GM18951 (cell line): Measurements from ENCODE around the gene MICU1.
"Not testable (repeated sequence)": the region's sequence is repeated elsewhere in the genome, so short reads cannot be mapped to it uniquely, and the experiment has no call there.

Experiments
- POLR2A ChIP-seq: IDR thresholded peaks from 4 replicates; pipeline ENCODE4 v1.6.1; 2011; ENCODE audit warnings: mild to moderate bottlenecking; ENCODE audit not compliant: insufficient read length, insufficient read depth; ENCODE audit errors: extremely low read depth
- in situ Hi-C: fragments of 300-500 bp; cut with MboI; formaldehyde crosslinking; loops from one replicate; pipeline ENCODE4 v1.12.0; 2022; ENCODE audit warnings: low sequenced_read_pairs, mixed read lengths, inconsistent platforms; ENCODE audit not compliant: unreplicated experiment

The MICU1 gene

GRCh38 chr10:72461085-72461484 is 164.8 kb downstream of the MICU1 start:
- in situ Hi-C loops, result no loop called here
- no peak for TF ChIP-seq POLR2A

DNA sequence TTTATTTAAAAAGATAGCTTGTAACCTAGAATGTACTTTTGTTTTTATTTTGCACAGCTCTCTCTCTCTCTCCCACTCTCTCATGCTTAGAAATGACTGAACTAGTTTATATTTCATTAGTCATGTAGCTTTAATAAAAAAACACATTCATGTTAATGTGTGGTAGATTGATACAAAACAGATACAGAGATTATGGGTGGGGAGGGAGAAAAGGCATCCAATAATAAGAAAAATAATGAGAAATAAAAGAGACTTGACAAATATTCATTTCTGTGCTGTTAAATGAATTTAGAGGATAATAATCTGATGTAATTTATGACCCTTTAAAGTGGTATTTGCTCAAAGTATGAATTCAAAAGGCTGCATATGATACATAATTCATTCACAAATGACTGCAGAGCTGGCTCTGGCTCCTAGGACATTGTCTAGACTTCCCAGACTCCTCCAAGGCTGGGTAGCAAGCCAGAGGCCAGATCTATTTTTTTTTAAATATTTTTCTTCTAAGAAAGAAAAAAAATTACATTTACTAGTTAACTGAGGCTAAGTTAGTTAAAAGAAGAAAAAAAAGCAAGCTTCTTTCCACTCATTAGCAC is 165.5 kb downstream of the MICU1 start:
- TF ChIP-seq POLR2A, result no peak
- in situ Hi-C loops, result no loop called here

GRCh38 chr10:72459301-72459700 is 166.6 kb downstream of the MICU1 start:
- no peak for TF ChIP-seq POLR2A
- in situ Hi-C loops, result no loop called here

GRCh38 chr10:72455889-72456595 is 169.8 kb downstream of the MICU1 start:
- no peak for TF ChIP-seq POLR2A
- in situ Hi-C loops, result no loop called here

DNA sequence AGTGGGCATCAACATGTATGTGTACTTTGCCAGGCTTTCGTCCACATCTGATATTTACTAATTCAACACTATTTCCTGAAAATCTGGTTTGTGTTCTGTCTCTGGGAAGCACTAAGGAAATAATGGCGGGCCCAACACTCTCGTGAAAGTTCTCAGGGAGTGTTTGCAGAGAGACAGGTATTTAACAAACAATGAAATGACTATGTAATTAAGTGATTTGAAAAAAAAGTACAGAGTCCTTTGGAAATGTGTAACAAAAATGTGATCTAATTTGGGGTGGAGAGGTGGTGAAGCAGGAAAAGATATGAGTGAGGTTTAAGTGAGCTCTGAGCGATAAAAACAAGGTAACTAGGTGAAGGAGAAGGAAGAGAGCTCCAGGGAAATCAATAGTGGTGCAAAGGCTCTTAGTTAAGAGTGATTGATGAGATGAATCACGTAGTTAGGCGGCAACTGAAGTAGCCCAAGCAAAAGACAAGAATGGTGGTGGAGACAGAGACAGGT is 175.9 kb downstream of the MICU1 start:
- TF ChIP-seq POLR2A, result no peak
- in situ Hi-C loops, result no loop called here

- in situ Hi-C loops, result no loop called here
- TF ChIP-seq POLR2A, result no peak
These were observed 180.0 kb downstream of the MICU1 start for GRCh38 chr10:72445851-72446250.

DNA sequence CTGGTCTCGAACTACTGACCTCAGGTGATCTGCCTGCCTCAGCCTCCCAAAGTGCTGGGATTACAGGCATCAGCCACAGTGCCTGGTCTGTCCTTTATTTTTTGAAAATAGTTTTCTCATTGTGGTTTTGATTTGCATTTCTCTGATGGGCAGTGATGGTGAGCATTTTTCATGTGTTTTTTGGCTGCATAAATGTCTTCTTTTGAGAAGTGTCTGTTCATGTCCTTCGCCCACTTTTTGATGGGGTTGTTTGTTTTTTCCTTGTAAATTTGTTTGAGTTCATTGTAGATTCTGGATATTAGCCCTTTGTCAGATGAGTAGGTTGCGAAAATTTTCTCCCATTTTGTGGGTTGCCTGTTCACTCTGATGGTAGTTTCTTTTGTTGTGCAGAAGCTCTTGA is 182.9 kb downstream of the MICU1 start:
- in situ Hi-C loops, result not testable (repeated sequence)

DNA sequence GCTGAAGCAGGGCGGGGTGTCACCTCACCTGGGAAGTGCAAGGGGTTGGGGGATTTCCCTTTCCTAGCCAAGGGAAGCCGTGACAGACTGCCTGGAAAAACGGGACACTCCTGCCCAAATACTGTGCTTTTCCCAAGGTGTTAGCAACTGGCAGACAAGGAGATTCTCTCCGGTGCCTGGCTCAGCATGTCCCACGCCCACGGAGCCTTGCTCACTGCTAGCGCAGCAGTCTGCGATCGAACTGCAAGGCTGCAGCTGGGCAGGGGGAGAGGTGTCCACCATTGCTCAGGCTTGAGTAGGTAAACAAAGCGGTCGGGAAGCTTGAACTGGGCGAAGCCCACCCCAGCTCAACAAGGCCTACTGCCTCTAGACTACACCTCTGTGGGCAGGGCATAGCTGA is 190.3 kb downstream of the MICU1 start:
- in situ Hi-C loops, result no loop called here

GRCh38 chr10:72430936-72431335 is 194.9 kb downstream of the MICU1 start:
- in situ Hi-C loops, result not testable (repeated sequence)

More for the DNA sequence above, 190.3 kb downstream of the MICU1 start:
- TF ChIP-seq POLR2A, result no peak

GRCh38 chr10:72429931-72430330 is 195.9 kb downstream of the MICU1 start:
- in situ Hi-C loops, result no loop called here
- TF ChIP-seq POLR2A, result no peak

GRCh38 chr10:72426986-72427385 is 198.9 kb downstream of the MICU1 start:
- in situ Hi-C loops, result no loop called here
- no peak for TF ChIP-seq POLR2A

DNA sequence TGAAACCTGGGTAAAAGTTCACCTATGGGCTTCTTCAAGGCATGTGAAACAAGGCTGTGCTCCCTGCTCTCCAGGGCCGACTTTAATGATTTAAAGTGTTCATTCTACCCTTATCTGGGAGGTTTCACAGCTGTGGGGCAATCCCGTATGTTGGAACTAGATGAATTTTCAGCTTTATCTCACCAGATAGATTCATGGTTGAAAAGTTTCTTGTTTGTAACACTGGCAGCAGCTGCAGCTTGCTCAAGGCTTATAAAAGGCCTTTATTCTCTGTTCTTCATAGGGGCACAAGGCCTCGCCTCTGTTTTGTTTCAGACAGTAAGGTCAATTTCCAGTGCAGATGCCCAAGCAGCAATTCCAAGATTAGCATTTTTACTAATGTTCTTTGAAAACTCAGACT is 200.7 kb downstream of the MICU1 start:
- in situ Hi-C loops, result no loop called here
- TF ChIP-seq POLR2A, result no peak

GRCh38 chr10:72424561-72424960 is 201.3 kb downstream of the MICU1 start:
- in situ Hi-C loops, result no loop called here
- no peak for TF ChIP-seq POLR2A

- in situ Hi-C loops, result no loop called here
- TF ChIP-seq POLR2A, result no peak
These were observed 202.5 kb downstream of the MICU1 start for GRCh38 chr10:72423426-72423825.
